Endothelial cell of umbilical vein (primary cell): Measurements from ENCODE around the gene CTSZ.

Experiments
- CTCF ChIP-seq, 2 donors: IDR thresholded peaks; 1 replicate in 1 of 2; 2 replicates in 1 of 2; pipeline ENCODE4 v1.5.1; 2011; ENCODE audit warnings: low read length in 2 of 2, mild to moderate bottlenecking in 2 of 2, moderate library complexity in 2 of 2, control low read depth in 1 of 2, inconsistent platforms in 1 of 2, low read depth in 1 of 2; ENCODE audit not compliant: insufficient read depth in 1 of 2; ENCODE audit errors: extremely low read depth in 1 of 2
- EZH2 ChIP-seq: IDR thresholded peaks from 2 replicates; pipeline ENCODE4 v1.6.1; 2012; ENCODE audit warnings: borderline replicate concordance, low read depth, mild to moderate bottlenecking, moderate library complexity, low read length, inconsistent platforms; ENCODE audit not compliant: severe bottlenecking
- MAX ChIP-seq: IDR thresholded peaks from 2 replicates; pipeline ENCODE4 v1.6.1; 2011; ENCODE audit not compliant: insufficient read depth, insufficient read length
- MYC ChIP-seq: IDR thresholded peaks from one replicate; pipeline ENCODE4 v1.6.1; 2011; ENCODE audit warnings: mild to moderate bottlenecking, low read depth, low read length
- POLR2A ChIP-seq: IDR thresholded peaks from 2 replicates; pipeline ENCODE4 v1.6.1; 2012; ENCODE audit warnings: low read depth, mild to moderate bottlenecking, control low read depth, low read length
- POLR2AphosphoS5 ChIP-seq: IDR thresholded peaks from 2 replicates; pipeline ENCODE4 v1.6.1; 2012; ENCODE audit warnings: low read depth, mild to moderate bottlenecking, control low read depth, low read length, moderate library complexity; ENCODE audit not compliant: insufficient read depth

GRCh38 chr20:59020938-59021551 is 14.0 kb upstream of the CTSZ start:
- TF ChIP-seq MAX (no peak), CTCF (IDR thresholded peaks at IDR 0.05; ENCODE audit: extremely low read depth in 1 of 2, insufficient read depth in 1 of 2, low read depth in 1 of 2, low read length in 2 of 2) (no peak), EZH2 (no peak), POLR2A (no peak), POLR2AphosphoS5 (no peak), MYC (no peak)
